Diencephalon (tissue), 1 donor: Measurements from ENCODE around the gene NCAM1. TPM values are rescaled to one million over a fixed set of nuclear protein-coding genes. Genes with fewer than 3 reads are reported as not detected.

Experiments used
- small RNA-seq: library from RNA; depleted of rRNA; stranded (forward); fragments of <200 nt; gene quantifications from one replicate; pipeline ENCODE3, GENCODE V24; 2014
- total RNA-seq: library from RNA; depleted of rRNA; stranded (reverse); fragments of >200 nt; gene quantifications from one replicate; pipeline ENCODE4 v1.2.3, GENCODE V29; 2014

The NCAM1 gene
- 689 TPM for total RNA-seq

DNA sequence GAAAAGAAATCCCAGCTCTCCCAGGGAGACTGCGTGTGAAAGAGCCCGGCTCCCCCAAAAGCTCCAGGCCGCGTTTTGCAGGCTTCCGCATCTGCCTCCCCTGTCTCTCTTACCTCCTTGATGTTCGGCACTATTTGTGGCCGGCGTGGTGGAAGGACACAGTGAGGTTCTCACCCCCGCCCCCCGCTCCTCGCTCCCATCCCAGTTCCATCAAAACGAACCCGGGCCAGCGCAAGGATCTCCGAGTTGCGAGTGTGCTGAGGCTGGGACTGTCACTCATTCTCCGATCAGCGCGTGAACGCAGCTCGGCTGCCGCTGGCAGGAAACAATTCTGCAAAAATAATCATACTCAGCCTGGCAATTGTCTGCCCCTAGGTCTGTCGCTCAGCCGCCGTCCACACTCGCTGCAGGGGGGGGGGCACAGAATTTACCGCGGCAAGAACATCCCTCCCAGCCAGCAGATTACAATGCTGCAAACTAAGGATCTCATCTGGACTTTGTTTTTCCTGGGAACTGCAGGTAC lies at the start of gene NCAM1:
NCAM1 (plus strand) TSS at position 275 of the 523 bp plus-strand sequence.

DNA sequence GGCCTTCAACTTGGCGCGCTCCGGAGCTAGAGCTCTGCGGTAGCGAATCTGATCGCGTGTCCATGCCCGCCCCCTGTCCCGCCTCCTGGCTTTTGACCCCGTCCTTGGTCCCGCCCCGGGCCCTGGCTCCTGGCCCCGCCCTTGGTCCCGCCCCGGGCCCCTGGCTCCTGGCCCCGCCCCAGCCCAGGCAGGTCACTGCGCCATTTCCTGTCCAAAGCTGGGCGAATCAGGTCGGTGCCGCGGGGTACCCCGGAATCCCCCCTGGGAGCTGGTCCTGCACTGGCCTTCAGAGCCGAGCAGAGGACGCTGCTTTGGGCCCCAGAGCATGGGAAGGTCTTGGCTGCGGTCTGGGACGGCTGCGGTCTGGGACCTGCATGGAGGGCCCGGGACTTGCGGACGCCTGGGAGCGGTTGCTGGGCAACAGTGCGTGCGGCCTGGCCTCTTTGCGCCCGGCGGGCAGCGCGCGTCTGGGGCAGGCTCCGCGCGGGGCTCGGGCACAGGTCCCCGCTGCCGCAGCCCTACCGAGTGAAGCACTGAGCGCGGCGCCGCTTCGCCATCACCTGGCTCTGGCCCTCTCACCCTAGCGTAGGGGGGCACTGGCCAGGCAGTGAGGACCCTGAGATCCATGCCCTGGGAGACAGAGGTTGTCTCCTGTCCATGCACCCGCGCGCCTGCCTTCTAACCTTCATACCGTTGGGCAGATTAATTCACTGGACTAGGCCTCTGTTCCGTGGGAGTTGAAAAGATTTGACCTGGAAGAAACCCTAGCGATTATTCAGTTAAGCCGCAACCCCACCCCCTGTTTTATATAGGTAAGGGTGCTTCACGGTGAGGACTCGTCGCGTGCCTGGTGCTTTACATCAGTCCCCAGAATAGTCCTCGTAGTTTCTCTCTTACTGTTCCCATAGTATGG lies 353.4 kb downstream of the NCAM1 start, which contains the start of gene TTC12:
TTC12 (plus strand) TSS at position 195 of the 913 bp plus-strand sequence. CDS start 1,675 bp downstream, outside the sequence.

Small RNA genes within 50 kb of the gene (small RNA-seq; reads per million reads assigned to genes)
- not detected for gene RNU7-187P
